ENCODE data around the gene GMDS.

Gene GMDS

GRCh38 chr6:1820714-1821113 is 424.7 kb downstream of the GMDS start:
- H3K4me3 ChIP-seq (ENCODE audit: control insufficient read depth, low read depth, low read length), result no peak overlapping the region
- no peak for TF ChIP-seq CTCF (IDR thresholded peaks at IDR 0.05; ENCODE audit: control insufficient read depth, insufficient read depth, low read depth, low read length, missing control alignments)
- no peak for DNase-seq (ENCODE audit: low read depth)

GRCh38 chr6:1820165-1820564 is 425.2 kb downstream of the GMDS start:
- peak; percentile 35 for DNase-seq (ENCODE audit: low read depth)
- no peak overlapping the region for H3K4me3 ChIP-seq (ENCODE audit: control insufficient read depth, low read depth, low read length)
- no peak for TF ChIP-seq CTCF (IDR thresholded peaks at IDR 0.05; ENCODE audit: control insufficient read depth, insufficient read depth, low read depth, low read length, missing control alignments)

- TF ChIP-seq CTCF (IDR thresholded peaks at IDR 0.05; ENCODE audit: control insufficient read depth, insufficient read depth, low read depth, low read length, missing control alignments), result no peak
- H3K4me3 ChIP-seq (ENCODE audit: control insufficient read depth, low read depth, low read length), result no peak overlapping the region
- no peak for DNase-seq (ENCODE audit: low read depth)
These were observed 426.4 kb downstream of the GMDS start for GRCh38 chr6:1819007-1819406.

- no peak overlapping the region for H3K4me3 ChIP-seq (ENCODE audit: control insufficient read depth, low read depth, low read length)
- DNase-seq (ENCODE audit: low read depth), result no peak
- TF ChIP-seq CTCF (IDR thresholded peaks at IDR 0.05; ENCODE audit: control insufficient read depth, insufficient read depth, low read depth, low read length, missing control alignments), result no peak
These were observed 428.2 kb downstream of the GMDS start for GRCh38 chr6:1817033-1817761.

GRCh38 chr6:1815827-1816452 is 429.5 kb downstream of the GMDS start:
- no peak overlapping the region for H3K4me3 ChIP-seq (ENCODE audit: control insufficient read depth, low read depth, low read length)
- TF ChIP-seq CTCF (IDR thresholded peaks at IDR 0.05; ENCODE audit: control insufficient read depth, insufficient read depth, low read depth, low read length, missing control alignments), result no peak
- no peak for DNase-seq (ENCODE audit: low read depth)

- no peak overlapping the region for H3K4me3 ChIP-seq (ENCODE audit: control insufficient read depth, low read depth, low read length)
- DNase-seq (ENCODE audit: low read depth), result no peak
- no peak for TF ChIP-seq CTCF (IDR thresholded peaks at IDR 0.05; ENCODE audit: control insufficient read depth, insufficient read depth, low read depth, low read length, missing control alignments)
These were observed 431.1 kb downstream of the GMDS start for GRCh38 chr6:1814279-1814678.

Measured in AG09309 (cell line).